GM21619 (cell line): ENCODE data around the gene NFATC3.
A peak's percentile ranks its signal among the peaks of the same experiment; 100 is the strongest.
"Not testable (repeated sequence)": the region's sequence is repeated elsewhere in the genome, so short reads cannot be mapped to it uniquely, and the experiment has no call there.

Source experiments
- ATAC-seq: cut with Tn5 transposase; IDR thresholded peaks from one replicate; pipeline ENCODE4 v1.9.1; 2021; ENCODE audit not compliant: unreplicated experiment

NFATC3 gene

GRCh38 chr16:68115851-68116250 is 30.7 kb downstream of the NFATC3 start:
- ATAC-seq, result no peak

- no peak for ATAC-seq
Measured at GRCh38 chr16:68116256-68116867, 31.2 kb downstream of the NFATC3 start.

- no peak for ATAC-seq
Measured at GRCh38 chr16:68117884-68118283, 32.7 kb downstream of the NFATC3 start.

- ATAC-seq, result not testable (repeated sequence)
Measured at GRCh38 chr16:68118954-68119353, 33.8 kb downstream of the NFATC3 start.

GRCh38 chr16:68120496-68120895 is 35.3 kb downstream of the NFATC3 start:
- ATAC-seq, result not testable (repeated sequence)

GRCh38 chr16:68126395-68126794 is 41.2 kb downstream of the NFATC3 start:
- ATAC-seq, result peak; percentile 57

GRCh38 chr16:68128577-68129305 is 43.6 kb downstream of the NFATC3 start:
- no peak for ATAC-seq

GRCh38 chr16:68130520-68130919 is 45.4 kb downstream of the NFATC3 start:
- ATAC-seq, result no peak

- ATAC-seq, result no peak
Measured at GRCh38 chr16:68131813-68132706, 46.9 kb downstream of the NFATC3 start.

- not testable (repeated sequence) for ATAC-seq
Measured at GRCh38 chr16:68133000-68133399, 47.8 kb downstream of the NFATC3 start.

GRCh38 chr16:68134644-68135043 is 49.5 kb downstream of the NFATC3 start:
- no peak for ATAC-seq

GRCh38 chr16:68136515-68136914 is 51.3 kb downstream of the NFATC3 start:
- no peak for ATAC-seq

GRCh38 chr16:68144008-68144407 is 58.8 kb downstream of the NFATC3 start:
- ATAC-seq, result no peak

GRCh38 chr16:68146585-68146984 is 61.4 kb downstream of the NFATC3 start:
- no peak for ATAC-seq

GRCh38 chr16:68147444-68147843 is 62.3 kb downstream of the NFATC3 start:
- no peak for ATAC-seq

- ATAC-seq, result no peak
Measured at GRCh38 chr16:68149596-68149995, 64.4 kb downstream of the NFATC3 start.

GRCh38 chr16:68155425-68155824 is 70.3 kb downstream of the NFATC3 start:
- no peak for ATAC-seq

- no peak for ATAC-seq
Measured at GRCh38 chr16:68162413-68162812, 77.2 kb downstream of the NFATC3 start.

GRCh38 chr16:68163275-68163674 is 78.1 kb downstream of the NFATC3 start:
- ATAC-seq, result not testable (repeated sequence)

GRCh38 chr16:68166264-68166663 is 81.1 kb downstream of the NFATC3 start:
- ATAC-seq, result no peak

- no peak for ATAC-seq
Measured at GRCh38 chr16:68179196-68179795, 94.1 kb downstream of the NFATC3 start.
